Neural cell (in vitro differentiated cells): ENCODE results near the gene HNRNPF. TPM values are rescaled to one million over a fixed set of nuclear protein-coding genes. Genes with fewer than 3 reads are reported as not detected.

Source experiments
- H2AFZ ChIP-seq: fragments of 200-600, 300-800 bp; sonication (generic), shearing (Covaris generic); 2 replicates; pipeline ENCODE4 v1.6.0; 2014; ENCODE audit warnings: low read depth, mild to moderate bottlenecking, antibody characterized with exemption, low read length, moderate library complexity
- H3F3A ChIP-seq: fragments of 200-600 bp; shearing (Covaris generic); 2 replicates; pipeline ENCODE4 v1.6.1; 2016; ENCODE audit warnings: mild to moderate bottlenecking, moderate library complexity, mixed read lengths, antibody characterized with exemption, low read length; ENCODE audit not compliant: insufficient read depth, poor library complexity, severe bottlenecking
- H3K27ac ChIP-seq: fragments of 200-600, 300-800 bp; sonication (generic), shearing (Covaris generic); 2 replicates; pipeline ENCODE4 v1.5.1; 2014; ENCODE audit warnings: mild to moderate bottlenecking, low read length, moderate library complexity
- H3K27me3 ChIP-seq: fragments of 300-800, 200-600 bp; sonication (generic), shearing (Covaris generic); 2 replicates; pipeline ENCODE4 v1.6.0; 2014; ENCODE audit warnings: mild to moderate bottlenecking, low read depth, low read length, moderate library complexity; ENCODE audit not compliant: insufficient read depth
- H3K36me3 ChIP-seq: fragments of 300-800, 200-600 bp; sonication (generic), shearing (Covaris generic); 2 replicates; pipeline ENCODE4 v1.5.1; 2014; ENCODE audit warnings: mild to moderate bottlenecking, antibody characterized with exemption, low read length, moderate library complexity; ENCODE audit not compliant: insufficient read depth
- H3K4me2 ChIP-seq: fragments of 300-800, 200-600 bp; sonication (generic), shearing (Covaris generic); 2 replicates; pipeline ENCODE4 v1.6.0; 2014; ENCODE audit warnings: mild to moderate bottlenecking, low read length
- H3K4me3 ChIP-seq: fragments of 300-800, 200-600 bp; sonication (generic), shearing (Covaris generic); 2 replicates; pipeline ENCODE4 v1.5.1; 2014; ENCODE audit warnings: mild to moderate bottlenecking, low read length, moderate library complexity
- H3K79me2 ChIP-seq: fragments of 200-600 bp; shearing (Covaris generic); replicated peaks from 2 replicates; pipeline ENCODE4 v1.6.0; 2014; ENCODE audit warnings: mild to moderate bottlenecking, low read length, moderate library complexity; ENCODE audit not compliant: insufficient read depth
- H3K9ac ChIP-seq: fragments of 300-800, 200-600 bp; sonication (generic), shearing (Covaris generic); 2 replicates; pipeline ENCODE4 v1.6.1; 2016; ENCODE audit warnings: mild to moderate bottlenecking, low read length, mixed read lengths
- H3K9me2 ChIP-seq: fragments of 200-600 bp; shearing (Covaris generic); 2 replicates; pipeline ENCODE4 v1.6.1; 2016; ENCODE audit warnings: mild to moderate bottlenecking, low read length, mixed read lengths; ENCODE audit not compliant: insufficient read depth
- H3K9me3 ChIP-seq: fragments of 200-600, 300-800 bp; sonication (generic), shearing (Covaris generic); 2 replicates; pipeline ENCODE4 v1.6.1; 2016; ENCODE audit warnings: mild to moderate bottlenecking, mixed run types, low read length, moderate library complexity, mixed read lengths
- H4K20me1 ChIP-seq: fragments of 200-600 bp; shearing (Covaris generic); 2 replicates; pipeline ENCODE4 v1.6.1; 2016; ENCODE audit warnings: mild to moderate bottlenecking, mixed run types; ENCODE audit not compliant: insufficient read depth
- CTCF ChIP-seq: fragments of 450-650 bp; IDR thresholded peaks from 2 replicates; pipeline ENCODE4 v1.5.1; 2014; ENCODE audit warnings: antibody characterized with exemption, mild to moderate bottlenecking, moderate library complexity; ENCODE audit not compliant: poor library complexity, severe bottlenecking
- EP300 ChIP-seq: fragments of 450-650 bp; conservative IDR thresholded peaks from 2 replicates; pipeline ENCODE4 v1.6.1; 2014; ENCODE audit warnings: antibody characterized with exemption, mild to moderate bottlenecking, moderate library complexity; ENCODE audit not compliant: poor library complexity, severe bottlenecking
- EZH2 ChIP-seq: fragments of 200-600, 300-800 bp; shearing (Covaris generic), sonication (generic); IDR thresholded peaks from 2 replicates; pipeline ENCODE4 v1.6.1; 2014; ENCODE audit warnings: antibody characterized with exemption, low read length, borderline replicate concordance, mild to moderate bottlenecking; ENCODE audit not compliant: insufficient read depth, poor library complexity, severe bottlenecking
- MXI1 ChIP-seq: fragments of 450-650 bp; conservative IDR thresholded peaks from 2 replicates; pipeline ENCODE4 v1.6.1; 2014; ENCODE audit warnings: antibody characterized with exemption, mild to moderate bottlenecking; ENCODE audit not compliant: poor library complexity, severe bottlenecking
- POLR2AphosphoS5 ChIP-seq: IDR thresholded peaks from 2 replicates; pipeline ENCODE4 v1.6.1; 2012
- RAD21 ChIP-seq: fragments of 450-650 bp; conservative IDR thresholded peaks from 2 replicates; pipeline ENCODE4 v1.6.1; 2014; ENCODE audit warnings: antibody characterized with exemption, mild to moderate bottlenecking, moderate library complexity
- REST ChIP-seq: IDR thresholded peaks from 2 replicates; pipeline ENCODE4 v1.6.1; 2012; ENCODE audit warnings: borderline replicate concordance
- SMC3 ChIP-seq: fragments of 450-650 bp; conservative IDR thresholded peaks from 2 replicates; pipeline ENCODE4 v1.6.1; 2014; ENCODE audit warnings: antibody characterized with exemption, mild to moderate bottlenecking, moderate library complexity; ENCODE audit not compliant: poor library complexity
- TAF1 ChIP-seq: IDR thresholded peaks from 2 replicates; pipeline ENCODE4 v1.6.1; 2012; ENCODE audit warnings: low read depth
- polyA plus RNA-seq: library from polyadenylated mRNA; depleted of rRNA; stranded (reverse); fragments of >200 nt; gene quantifications from 2 replicates; pipeline ENCODE4 v1.2.3, GENCODE V29; 2014

The HNRNPF gene
- polyA plus RNA-seq, 1 donor from 2014 or later, result 65.0 TPM

- Histone ChIP-seq H3K27me3 (no peaks in the 10 kb centered on the region), H4K20me1 (no peaks in the 10 kb centered on the region), H3K9ac (no peak overlapping the region), H3K36me3 (no peaks in the 10 kb centered on the region), H3F3A (no peaks in the 10 kb centered on the region), H3K9me2 (no peaks in the 10 kb centered on the region), H3K4me2 (no peak overlapping the region), H3K79me2 (no peaks in the 10 kb centered on the region), H2AFZ (no peak overlapping the region), H3K27ac (no peak overlapping the region), H3K4me3 (peak overlapping the region; percentile 45), H3K9me3 (no peaks in the 10 kb centered on the region)
- TF ChIP-seq CTCF (no peak), EZH2 (no peak), EP300 (no peak), MXI1 (no peak), REST (no peak), POLR2AphosphoS5 (no peak), TAF1 (no peak), RAD21 (no peak), SMC3 (no peak)
Measured at GRCh38 chr10:43361547-43362190, 47.3 kb downstream of the HNRNPF start.

- Histone ChIP-seq H3K9me2 (no peaks in the 10 kb centered on the region), H3K79me2 (no peaks in the 10 kb centered on the region), H3K4me2 (no peak overlapping the region), H4K20me1 (no peaks in the 10 kb centered on the region), H3K9me3 (no peaks in the 10 kb centered on the region), H3K4me3 (no peak overlapping the region), H3K9ac (no peak overlapping the region), H3F3A (no peaks in the 10 kb centered on the region), H3K27ac (no peak overlapping the region), H3K27me3 (no peaks in the 10 kb centered on the region), H3K36me3 (no peaks in the 10 kb centered on the region), H2AFZ (no peak overlapping the region)
- TF ChIP-seq SMC3 (no peak), EP300 (no peak), CTCF (no peak), RAD21 (no peak), TAF1 (no peak), EZH2 (no peak), REST (no peak)
Measured at GRCh38 chr10:43360086-43360485, 48.9 kb downstream of the HNRNPF start.
